ENCODE results near the gene TRIM33.
A peak's percentile ranks its signal among the peaks of the same experiment; 100 is the strongest.
"Not testable (repeated sequence)": the region's sequence is repeated elsewhere in the genome, so short reads cannot be mapped to it uniquely, and the experiment has no call there.

The TRIM33 gene

GRCh38 chr1:114390361-114390760 is 120.6 kb downstream of the TRIM33 start:
- no peak for DNase-seq

- DNase-seq, result no peak
Measured at GRCh38 chr1:114388432-114389003, 122.5 kb downstream of the TRIM33 start.

GRCh38 chr1:114387585-114387984 is 123.4 kb downstream of the TRIM33 start:
- not testable (repeated sequence) for DNase-seq

- DNase-seq, result no peak
Measured at GRCh38 chr1:114387010-114387360, 124.0 kb downstream of the TRIM33 start.

- no peak for DNase-seq
Measured at GRCh38 chr1:114386129-114387009, 124.6 kb downstream of the TRIM33 start.

- DNase-seq, result no peak
Measured at GRCh38 chr1:114384922-114385321, 126.1 kb downstream of the TRIM33 start.

- no peak for DNase-seq
Measured at GRCh38 chr1:114379987-114380386, 131.0 kb downstream of the TRIM33 start.

GRCh38 chr1:114379358-114379757 is 131.6 kb downstream of the TRIM33 start:
- no peak for DNase-seq

- no peak for DNase-seq
Measured at GRCh38 chr1:114377356-114377755, 133.6 kb downstream of the TRIM33 start.

GRCh38 chr1:114369930-114370329 is 141.1 kb downstream of the TRIM33 start:
- DNase-seq, result peak; percentile 21

- DNase-seq, result not testable (repeated sequence)
Measured at GRCh38 chr1:114369266-114369919, 141.6 kb downstream of the TRIM33 start.

- no peak for DNase-seq
Measured at GRCh38 chr1:114368560-114369255, 142.3 kb downstream of the TRIM33 start.

GRCh38 chr1:114367810-114368209 is 143.2 kb downstream of the TRIM33 start:
- no peak for DNase-seq

GRCh38 chr1:114363230-114363629 is 147.8 kb downstream of the TRIM33 start:
- DNase-seq, result not testable (repeated sequence)

- DNase-seq, result no peak
Measured at GRCh38 chr1:114359791-114360190, 151.2 kb downstream of the TRIM33 start.

GRCh38 chr1:114355240-114355639 is 155.8 kb downstream of the TRIM33 start:
- DNase-seq, result no peak

GRCh38 chr1:114353262-114353661 is 157.7 kb downstream of the TRIM33 start:
- DNase-seq, result peak; percentile 4

GRCh38 chr1:114352797-114353196 is 158.2 kb downstream of the TRIM33 start:
- no peak for DNase-seq

- DNase-seq, result no peak
Measured at GRCh38 chr1:114350731-114351445, 160.1 kb downstream of the TRIM33 start.

GRCh38 chr1:114349891-114350605 is 161.0 kb downstream of the TRIM33 start:
- DNase-seq, result no peak

GRCh38 chr1:114347431-114348209 is 163.4 kb downstream of the TRIM33 start:
- no peak for DNase-seq
